ENCODE measurements around the gene MAG.

The MAG gene

GRCh38 chr19:35269438-35270117, 22.4 kb upstream of the MAG start:
- Histone ChIP-seq H3K9me3 (ENCODE audit: insufficient read depth, low read depth, low read length) (no peaks in the 10 kb centered on the region), H3K9ac (ENCODE audit: low read depth, low read length, poor library complexity, severe bottlenecking) (peak overlapping the region; percentile 61), H3K9me2 (replicated peaks; ENCODE audit: low read depth, low read length) (no peaks in the 10 kb centered on the region), H4K20me1 (ENCODE audit: insufficient read depth, low read length, poor library complexity, severe bottlenecking) (peaks cover 28% of the 10 kb centered on the region), H2AFZ (ENCODE audit: low read length) (no peak overlapping the region), H3K79me2 (ENCODE audit: insufficient read depth, low read length) (peaks cover 46% of the 10 kb centered on the region), H3K27me3 (ENCODE audit: insufficient read depth, low read length, poor library complexity, severe bottlenecking) (no peaks in the 10 kb centered on the region), H3K4me3 (ENCODE audit: low read length, poor library complexity, severe bottlenecking) (peak overlapping the region; percentile 76), H3K4me1 (ENCODE audit: insufficient read depth, low read length, poor library complexity, severe bottlenecking) (peaks cover 29% of the 10 kb centered on the region), H3K4me2 (ENCODE audit: low read depth, low read length, poor library complexity, severe bottlenecking) (peak overlapping the region; percentile 66), H3F3A (ENCODE audit: low read depth) (no peaks in the 10 kb centered on the region), H3K36me3 (ENCODE audit: insufficient read depth, low read length) (peaks cover 29% of the 10 kb centered on the region; the same call in 1 of the 2 replicates)
- TF ChIP-seq EZH2phosphoT487 (IDR thresholded peaks at IDR 0.05; ENCODE audit: borderline replicate concordance) = no peak
- TF ChIP-seq CTCF (conservative IDR thresholded peaks at IDR 0.05; ENCODE audit: low read length) = peak; percentile 57

- H3K36me3 ChIP-seq (ENCODE audit: insufficient read depth, low read length) = peaks cover 29% of the 10 kb centered on the region; the same call in 1 of the 2 replicates
- H4K20me1 ChIP-seq (ENCODE audit: insufficient read depth, low read length, poor library complexity, severe bottlenecking) = peaks cover 28% of the 10 kb centered on the region
- no peak overlapping the region for H2AFZ ChIP-seq (ENCODE audit: low read length)
- H3K4me3 ChIP-seq (ENCODE audit: low read length, poor library complexity, severe bottlenecking) = peak overlapping the region; percentile 76
- H3F3A ChIP-seq (ENCODE audit: low read depth) = no peaks in the 10 kb centered on the region
- H3K4me2 ChIP-seq (ENCODE audit: low read depth, low read length, poor library complexity, severe bottlenecking) = peak overlapping the region; percentile 66
- TF ChIP-seq EZH2phosphoT487 (IDR thresholded peaks at IDR 0.05; ENCODE audit: borderline replicate concordance) (no peak), CTCF (conservative IDR thresholded peaks at IDR 0.05; ENCODE audit: low read length) (no peak)
- peaks cover 21% of the 10 kb centered on the region for H3K4me1 ChIP-seq (ENCODE audit: insufficient read depth, low read length, poor library complexity, severe bottlenecking)
- H3K9ac ChIP-seq (ENCODE audit: low read depth, low read length, poor library complexity, severe bottlenecking) = peak overlapping the region; percentile 36
- no peaks in the 10 kb centered on the region for H3K27me3 ChIP-seq (ENCODE audit: insufficient read depth, low read length, poor library complexity, severe bottlenecking)
- peaks cover 46% of the 10 kb centered on the region for H3K79me2 ChIP-seq (ENCODE audit: insufficient read depth, low read length)
- no peaks in the 10 kb centered on the region for H3K9me2 ChIP-seq (replicated peaks; ENCODE audit: low read depth, low read length)
- H3K9me3 ChIP-seq (ENCODE audit: insufficient read depth, low read depth, low read length) = no peaks in the 10 kb centered on the region
Observed at GRCh38 chr19:35270381-35270811, 21.6 kb upstream of the MAG start.

GRCh38 chr19:35271546-35271945, 20.4 kb upstream of the MAG start:
- TF ChIP-seq EZH2phosphoT487 (IDR thresholded peaks at IDR 0.05; ENCODE audit: borderline replicate concordance) (no peak), CTCF (conservative IDR thresholded peaks at IDR 0.05; ENCODE audit: low read length) (no peak)
- Histone ChIP-seq H3K9me2 (replicated peaks; ENCODE audit: low read depth, low read length) (no peaks in the 10 kb centered on the region), H2AFZ (ENCODE audit: low read length) (no peak overlapping the region), H3K36me3 (ENCODE audit: insufficient read depth, low read length) (peaks cover 29% of the 10 kb centered on the region; the same call in 1 of the 2 replicates), H3K9ac (ENCODE audit: low read depth, low read length, poor library complexity, severe bottlenecking) (no peak overlapping the region), H4K20me1 (ENCODE audit: insufficient read depth, low read length, poor library complexity, severe bottlenecking) (peaks cover 25% of the 10 kb centered on the region), H3K79me2 (ENCODE audit: insufficient read depth, low read length) (peaks cover 42% of the 10 kb centered on the region), H3K27me3 (ENCODE audit: insufficient read depth, low read length, poor library complexity, severe bottlenecking) (no peaks in the 10 kb centered on the region), H3F3A (ENCODE audit: low read depth) (no peaks in the 10 kb centered on the region), H3K4me2 (ENCODE audit: low read depth, low read length, poor library complexity, severe bottlenecking) (no peak overlapping the region), H3K4me3 (ENCODE audit: low read length, poor library complexity, severe bottlenecking) (no peak overlapping the region), H3K9me3 (ENCODE audit: insufficient read depth, low read depth, low read length) (no peaks in the 10 kb centered on the region), H3K4me1 (ENCODE audit: insufficient read depth, low read length, poor library complexity, severe bottlenecking) (peaks cover 17% of the 10 kb centered on the region)
